ENCODE measurements around the gene TSPAN13.

The TSPAN13 gene

GRCh38 chr7:16770657-16771329 is 17.2 kb downstream of the TSPAN13 start:
- in situ Hi-C loops (cut with HindIII; ENCODE audit: low sequenced_read_pairs), result no loop called here

- in situ Hi-C loops (cut with HindIII; ENCODE audit: low sequenced_read_pairs), result no loop called here
Measured at GRCh38 chr7:16773326-16773725, 19.8 kb downstream of the TSPAN13 start.

DNA sequence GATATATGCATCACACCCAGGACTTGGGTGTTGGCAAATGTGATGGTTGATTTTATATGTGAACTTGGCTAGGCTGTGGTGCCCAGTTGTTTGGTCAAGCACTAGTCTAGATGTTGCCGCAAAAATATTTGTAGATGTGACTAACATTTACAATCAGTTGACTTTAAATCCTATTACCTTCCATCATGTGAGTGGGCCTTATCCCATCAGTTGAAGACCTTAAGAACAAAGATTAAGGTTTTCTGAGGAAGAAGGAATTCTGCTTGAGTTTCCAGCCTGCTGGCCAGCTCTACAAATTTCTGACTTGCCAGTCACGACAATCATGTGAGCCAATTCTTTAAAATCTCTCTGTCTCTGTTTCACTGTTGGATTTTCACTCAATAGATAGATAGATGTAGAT is 20.3 kb downstream of the TSPAN13 start:
- in situ Hi-C loops (cut with HindIII; ENCODE audit: low sequenced_read_pairs), result no loop called here

- in situ Hi-C loops (cut with HindIII; ENCODE audit: low sequenced_read_pairs), result no loop called here
Measured at GRCh38 chr7:16774294-16774693, 20.7 kb downstream of the TSPAN13 start.

DNA sequence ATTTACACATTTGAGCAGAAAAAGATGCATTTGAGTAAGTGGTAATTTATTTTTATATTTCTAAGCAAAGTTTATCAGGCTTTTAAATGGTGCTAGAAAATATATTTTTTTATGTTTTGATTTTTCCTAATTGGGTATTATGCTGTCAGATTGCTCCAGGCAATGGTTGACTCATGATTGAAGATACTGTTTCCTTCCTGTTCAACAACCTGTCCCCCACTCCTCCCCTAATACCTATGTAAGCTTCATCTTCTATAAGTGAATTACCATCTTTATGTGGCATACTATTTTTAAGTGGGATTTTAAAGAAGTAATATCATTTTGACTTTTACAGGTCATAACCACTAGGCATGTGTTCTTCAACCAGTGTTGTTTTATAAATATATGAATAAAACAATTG is 21.4 kb downstream of the TSPAN13 start:
- in situ Hi-C loops (cut with HindIII; ENCODE audit: low sequenced_read_pairs), result loop anchor here (5.0 kb wide), 1 partner anchor 48 kb away; no protein-coding TSS in a partner anchor

DNA sequence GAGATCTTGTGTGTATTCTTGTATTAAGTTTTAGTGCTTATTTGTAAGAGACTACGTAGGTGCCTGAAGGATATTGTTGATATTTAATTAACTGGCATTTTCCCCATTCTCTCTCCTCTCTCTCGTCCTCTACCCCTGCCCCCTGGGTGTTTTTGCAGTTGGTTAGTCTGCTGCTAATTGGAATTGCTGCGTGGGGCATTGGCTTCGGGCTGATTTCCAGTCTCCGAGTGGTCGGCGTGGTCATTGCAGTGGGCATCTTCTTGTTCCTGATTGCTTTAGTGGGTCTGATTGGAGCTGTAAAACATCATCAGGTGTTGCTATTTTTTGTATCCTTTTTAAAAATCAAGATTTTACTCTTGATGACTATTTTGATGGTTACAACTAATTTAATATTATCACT is 22.5 kb downstream of the TSPAN13 start:
- in situ Hi-C loops (cut with HindIII; ENCODE audit: low sequenced_read_pairs), result loop anchor here (5.0 kb wide), 1 partner anchor 49 kb away; no protein-coding TSS in a partner anchor

DNA sequence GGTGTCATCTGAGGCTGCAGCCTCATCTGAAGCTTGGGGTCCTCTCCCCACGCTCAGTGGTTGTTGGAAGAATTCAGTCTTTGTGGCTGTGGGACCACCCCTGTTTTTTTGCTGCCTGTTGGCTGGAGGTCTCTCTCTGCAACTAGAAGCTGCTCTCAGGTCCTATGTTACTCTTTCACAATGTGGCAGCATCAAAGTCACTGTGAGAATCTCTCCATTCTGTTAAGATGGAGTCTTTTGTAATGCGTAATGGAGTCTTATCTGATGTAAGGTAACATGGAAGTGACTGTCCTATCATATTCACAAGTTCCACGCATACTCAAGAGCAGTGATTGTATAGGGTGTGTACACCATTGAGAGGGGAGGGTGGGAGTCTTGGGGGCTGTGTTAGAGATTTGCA is 24.9 kb downstream of the TSPAN13 start:
- in situ Hi-C loops (cut with HindIII; ENCODE audit: low sequenced_read_pairs), result loop anchor here (5.0 kb wide), 1 partner anchor 51 kb away; no protein-coding TSS in a partner anchor

DNA sequence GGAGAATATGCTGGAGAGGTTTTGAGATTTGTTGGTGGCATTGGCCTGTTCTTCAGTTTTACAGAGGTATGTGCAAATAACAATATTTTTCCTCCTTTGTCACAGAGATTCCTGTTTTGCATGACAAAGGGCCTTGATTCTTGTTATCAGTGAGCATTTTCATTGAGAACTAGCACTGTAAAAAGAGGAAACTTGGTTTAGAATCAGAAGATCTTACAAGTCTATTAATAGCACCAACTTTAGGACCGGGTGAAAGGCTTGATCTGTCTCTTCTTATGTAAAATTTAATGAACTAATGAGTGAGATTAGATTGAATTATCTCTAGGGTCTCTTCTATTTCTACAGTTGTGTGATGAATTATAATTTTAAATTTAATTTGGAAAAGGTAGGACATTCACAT is 25.5 kb downstream of the TSPAN13 start:
- in situ Hi-C loops (cut with HindIII; ENCODE audit: low sequenced_read_pairs), result loop anchor here (5.0 kb wide), 1 partner anchor 52 kb away; no protein-coding TSS in a partner anchor

DNA sequence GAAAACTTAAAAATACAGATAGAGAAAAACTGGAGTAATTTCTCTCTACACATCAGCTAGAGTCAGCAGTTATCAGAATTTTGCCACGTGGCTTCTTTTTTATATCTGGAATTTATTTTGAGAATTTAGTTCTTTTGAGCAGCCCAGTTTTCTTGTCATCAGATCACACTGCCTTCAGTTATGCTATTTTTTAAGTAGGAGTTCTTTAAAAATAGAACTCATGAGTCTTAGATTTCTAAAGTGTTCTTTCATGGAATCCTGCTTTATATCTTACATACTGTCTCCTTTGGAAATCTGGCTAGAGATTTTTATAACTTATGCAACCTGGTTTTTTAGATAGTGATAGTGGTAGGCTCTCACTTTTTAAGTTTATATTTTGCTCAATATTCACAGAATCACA is 27.0 kb downstream of the TSPAN13 start:
- in situ Hi-C loops (cut with HindIII; ENCODE audit: low sequenced_read_pairs), result no loop called here

GRCh38 chr7:16785321-16785720 is 31.8 kb downstream of the TSPAN13 start:
- in situ Hi-C loops (cut with HindIII; ENCODE audit: low sequenced_read_pairs), result no loop called here

DNA sequence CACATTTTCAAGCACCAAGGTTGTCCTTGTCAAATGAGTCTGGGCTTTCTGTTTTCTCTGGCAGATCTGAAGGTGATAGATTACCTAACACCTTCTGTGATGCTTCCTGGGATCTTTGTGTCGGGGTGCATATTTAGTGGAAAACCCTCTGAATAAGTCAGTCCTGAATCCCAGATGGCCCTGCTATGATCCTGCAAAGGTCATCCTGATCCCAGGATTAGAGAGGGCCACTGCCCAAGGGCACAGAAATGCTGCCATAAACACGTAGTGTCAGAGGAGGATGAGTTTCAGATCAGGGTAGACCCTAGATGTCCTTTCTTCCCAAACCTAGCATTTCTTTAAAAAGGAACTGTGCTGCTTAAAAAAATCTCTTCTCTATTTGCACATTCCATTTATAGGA is 32.3 kb downstream of the TSPAN13 start:
- in situ Hi-C loops (cut with HindIII; ENCODE audit: low sequenced_read_pairs), result no loop called here

DNA sequence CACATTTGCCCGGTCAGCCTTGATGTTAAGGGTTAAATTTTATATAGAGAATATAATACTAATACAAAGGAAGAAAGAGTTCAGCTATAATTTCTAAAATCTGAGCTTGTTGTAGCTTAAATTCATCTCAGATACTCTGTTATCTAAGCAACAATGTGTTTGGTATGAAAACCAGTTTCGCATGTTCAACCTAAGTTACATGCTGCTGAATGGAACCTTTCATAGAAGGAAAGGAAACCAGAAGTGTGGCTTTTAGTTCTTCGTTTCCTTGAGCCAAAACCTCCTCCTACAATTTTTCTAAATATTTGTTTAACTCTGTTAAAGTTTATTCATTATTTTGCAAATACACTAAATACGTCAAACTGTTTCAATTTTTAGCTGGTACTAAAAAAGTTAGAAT is 32.7 kb downstream of the TSPAN13 start:
- in situ Hi-C loops (cut with HindIII; ENCODE audit: low sequenced_read_pairs), result no loop called here

DNA sequence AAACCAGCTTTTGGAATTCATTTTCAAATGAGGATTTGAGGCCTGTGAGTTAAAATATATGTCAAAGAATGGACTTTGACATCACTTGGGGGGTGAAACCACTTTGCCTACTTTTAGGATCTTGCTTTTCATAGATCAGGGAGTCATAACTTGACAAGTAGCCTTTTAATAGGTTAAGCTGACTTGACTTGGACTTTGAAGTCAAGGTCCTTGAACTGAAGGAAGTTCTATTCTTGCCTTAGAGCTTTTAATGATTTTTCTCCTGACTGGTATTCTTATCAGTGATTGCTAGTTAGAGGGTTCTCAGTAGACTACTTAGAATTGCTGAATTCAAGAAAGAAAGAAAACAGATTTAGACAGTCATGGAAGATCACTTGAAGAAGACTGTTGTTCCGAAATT is 33.6 kb downstream of the TSPAN13 start:
- in situ Hi-C loops (cut with HindIII; ENCODE audit: low sequenced_read_pairs), result no loop called here

DNA sequence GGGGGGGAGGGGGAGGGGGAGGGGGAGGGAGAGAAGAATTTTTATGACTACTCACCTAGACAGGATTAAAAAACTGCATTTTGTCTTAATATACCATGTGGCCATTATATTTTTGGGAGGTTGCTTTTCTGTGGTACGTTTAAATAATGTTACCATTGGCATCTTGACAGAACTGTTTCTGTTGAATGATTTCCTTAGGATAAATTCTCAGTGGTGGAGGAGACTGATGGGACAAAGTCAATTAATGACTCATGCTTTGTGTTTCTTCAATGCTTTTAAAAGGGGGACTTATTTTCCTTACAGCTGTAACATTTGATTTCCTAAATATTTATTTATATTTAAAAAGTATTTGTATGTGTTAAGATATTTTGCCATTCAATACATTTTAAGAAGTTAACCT is 37.5 kb downstream of the TSPAN13 start:
- in situ Hi-C loops (cut with HindIII; ENCODE audit: low sequenced_read_pairs), result no loop called here

- in situ Hi-C loops (cut with HindIII; ENCODE audit: low sequenced_read_pairs), result no loop called here
Measured at GRCh38 chr7:16791905-16792698, 38.5 kb downstream of the TSPAN13 start.

DNA sequence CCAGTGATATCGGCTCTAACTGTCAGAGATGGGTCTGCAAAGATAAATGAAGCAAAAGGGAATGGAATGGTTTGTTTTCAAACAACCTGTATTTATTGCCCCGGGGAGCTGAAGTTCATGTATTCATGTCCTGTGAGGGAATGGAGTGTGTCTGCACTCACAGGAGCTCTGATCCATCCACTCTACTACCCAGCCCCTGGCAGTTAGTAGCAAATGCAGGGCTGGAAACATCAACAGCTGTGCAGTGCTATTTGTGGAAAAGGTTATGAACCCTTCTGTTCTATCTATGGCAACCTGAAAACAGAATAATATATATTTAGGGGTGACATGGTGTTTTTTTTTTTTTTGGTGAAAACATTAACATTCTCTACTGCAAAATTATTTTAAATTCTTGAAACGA is 41.4 kb downstream of the TSPAN13 start:
- in situ Hi-C loops (cut with HindIII; ENCODE audit: low sequenced_read_pairs), result no loop called here

- in situ Hi-C loops (cut with HindIII; ENCODE audit: low sequenced_read_pairs), result no loop called here
Measured at GRCh38 chr7:16795624-16796023, 42.1 kb downstream of the TSPAN13 start.

DNA sequence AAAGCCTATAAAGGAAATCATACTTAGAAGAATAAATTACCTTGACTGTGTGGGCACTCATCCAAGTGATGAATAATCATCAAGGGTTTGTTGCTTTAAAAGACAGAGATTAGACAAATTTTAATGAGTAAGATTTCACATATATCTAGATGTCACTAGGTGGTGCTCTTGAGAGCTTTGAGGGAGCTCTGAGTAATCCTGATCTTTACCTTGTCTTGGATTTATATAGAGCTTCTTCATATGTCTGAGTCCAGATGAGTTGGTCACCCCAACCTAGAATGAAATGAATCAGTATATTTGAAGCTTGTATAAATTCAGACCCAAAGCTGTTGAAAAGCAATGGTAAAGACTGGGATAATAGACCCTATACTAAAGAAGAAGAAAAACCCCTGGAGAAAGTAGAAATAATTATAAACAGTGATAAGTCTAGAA is 47.6 kb downstream of the TSPAN13 start:
- in situ Hi-C loops (cut with HindIII; ENCODE audit: low sequenced_read_pairs), result no loop called here

- in situ Hi-C loops (cut with HindIII; ENCODE audit: low sequenced_read_pairs), result no loop called here
Measured at GRCh38 chr7:16801579-16801978, 48.0 kb downstream of the TSPAN13 start.

- in situ Hi-C loops (cut with HindIII; ENCODE audit: low sequenced_read_pairs), result no loop called here
Measured at GRCh38 chr7:16803125-16803524, 49.6 kb downstream of the TSPAN13 start.

DNA sequence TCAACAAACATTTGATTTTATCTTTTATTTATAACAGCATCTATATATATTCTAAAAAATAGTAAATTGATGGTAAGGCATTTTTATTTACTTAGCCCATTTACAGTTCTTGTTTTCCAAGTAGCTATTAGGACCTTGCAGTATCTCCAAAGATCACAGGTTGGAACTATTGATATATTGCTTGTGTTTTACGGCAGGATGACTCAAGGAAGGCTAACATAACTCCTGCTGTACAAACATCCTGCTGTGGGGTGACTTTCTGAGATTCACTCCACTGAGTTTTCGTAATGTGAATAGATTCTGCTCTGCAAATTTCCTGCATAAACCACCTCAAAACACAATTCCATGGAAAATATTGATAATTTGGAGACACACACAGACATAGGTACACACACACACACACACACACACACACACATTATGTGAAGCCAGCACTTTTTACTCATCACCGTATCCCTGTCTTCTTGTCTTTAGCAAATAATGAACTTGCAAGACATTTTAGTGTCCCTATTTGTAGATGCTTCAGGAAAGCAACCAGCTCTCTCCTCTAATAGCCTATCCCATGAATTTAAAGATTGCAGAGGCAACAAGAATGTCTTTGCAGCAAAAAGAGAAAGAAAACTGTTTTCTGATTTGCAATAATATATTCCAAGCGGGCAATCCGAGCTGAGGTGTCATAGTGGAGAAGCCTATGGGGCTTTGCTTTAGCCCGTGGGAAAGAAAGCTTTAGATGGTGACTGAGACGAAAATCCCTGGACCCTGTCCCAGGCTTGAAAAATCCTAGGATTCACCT is 50.5 kb downstream of the TSPAN13 start:
- in situ Hi-C loops (cut with HindIII; ENCODE audit: low sequenced_read_pairs), result no loop called here
